HUES6 (cell line): ENCODE measurements around the gene SIGMAR1.
A peak's percentile ranks its signal among the peaks of the same experiment; 100 is the strongest.

Experiments
- H3K27ac ChIP-seq: 2 replicates; pipeline ENCODE4 v1.7.0; 2013; ENCODE audit warnings: low read depth, mild to moderate bottlenecking, low read length, inconsistent platforms
- H3K27me3 ChIP-seq: 2 replicates; pipeline ENCODE4 v1.6.1; 2013; ENCODE audit warnings: low read length; ENCODE audit not compliant: control insufficient read depth, insufficient read depth
- H3K36me3 ChIP-seq: 2 replicates; pipeline ENCODE4 v1.6.1; 2013; ENCODE audit warnings: low read length; ENCODE audit not compliant: control insufficient read depth, insufficient read depth
- H3K4me1 ChIP-seq: 2 replicates; pipeline ENCODE4 v1.6.1; 2013; ENCODE audit warnings: low read length; ENCODE audit not compliant: control insufficient read depth, insufficient read depth
- H3K4me3 ChIP-seq: 2 replicates; pipeline ENCODE4 v1.5.1; 2013; ENCODE audit warnings: low read depth, low read length
- H3K9ac ChIP-seq: one replicate; pipeline ENCODE4 v1.6.1; 2013; ENCODE audit warnings: mild to moderate bottlenecking, low read length
- H3K9me3 ChIP-seq: 2 replicates; pipeline ENCODE4 v1.6.1; 2013; ENCODE audit warnings: low read depth, low read length; ENCODE audit not compliant: control insufficient read depth, insufficient read depth

SIGMAR1 gene

GRCh38 chr9:34669809-34670562, 32.4 kb upstream of the SIGMAR1 start:
- Histone ChIP-seq H3K9me3 (peaks cover 9% of the 10 kb centered on the region; the same call in 1 of the 2 replicates), H3K27ac (no peak overlapping the region), H3K4me1 (no peaks in the 10 kb centered on the region), H3K36me3 (peaks cover 7% of the 10 kb centered on the region), H3K27me3 (no peaks in the 10 kb centered on the region), H3K9ac (no peak overlapping the region), H3K4me3 (no peak overlapping the region)

- H3K4me1 ChIP-seq, result peaks cover 4% of the 10 kb centered on the region; the same call in 1 of the 2 replicates
- peak overlapping the region; percentile 88 for H3K27ac ChIP-seq
- peak overlapping the region; percentile 95 for H3K4me3 ChIP-seq
- peaks cover 9% of the 10 kb centered on the region; the same call in 1 of the 2 replicates for H3K9me3 ChIP-seq
- H3K9ac ChIP-seq, result peak overlapping the region; percentile 80
- H3K27me3 ChIP-seq, result no peaks in the 10 kb centered on the region
- peaks cover 12% of the 10 kb centered on the region for H3K36me3 ChIP-seq
Observed at GRCh38 chr9:34665381-34666250, 28.0 kb upstream of the SIGMAR1 start.

GRCh38 chr9:34665067-34665380, 27.4 kb upstream of the SIGMAR1 start:
- H3K9ac ChIP-seq, result peak overlapping the region; percentile 36
- peaks cover 4% of the 10 kb centered on the region; the same call in 1 of the 2 replicates for H3K4me1 ChIP-seq
- peaks cover 8% of the 10 kb centered on the region; the same call in 1 of the 2 replicates for H3K9me3 ChIP-seq
- no peaks in the 10 kb centered on the region for H3K27me3 ChIP-seq
- no peak overlapping the region for H3K27ac ChIP-seq
- H3K4me3 ChIP-seq, result peak overlapping the region; percentile 82
- H3K36me3 ChIP-seq, result peaks cover 12% of the 10 kb centered on the region

GRCh38 chr9:34664281-34665066, 26.9 kb upstream of the SIGMAR1 start:
- H3K27me3 ChIP-seq, result no peaks in the 10 kb centered on the region
- H3K9ac ChIP-seq, result peak overlapping the region; percentile 36
- peaks cover 4% of the 10 kb centered on the region; the same call in 1 of the 2 replicates for H3K4me1 ChIP-seq
- no peak overlapping the region for H3K27ac ChIP-seq
- H3K9me3 ChIP-seq, result peaks cover 3% of the 10 kb centered on the region; the same call in 1 of the 2 replicates
- peaks cover 12% of the 10 kb centered on the region for H3K36me3 ChIP-seq
- H3K4me3 ChIP-seq, result peak overlapping the region; percentile 82

GRCh38 chr9:34663303-34663605, 25.7 kb upstream of the SIGMAR1 start:
- Histone ChIP-seq H3K9ac (no peak overlapping the region), H3K9me3 (no peaks in the 10 kb centered on the region), H3K4me3 (no peak overlapping the region), H3K27ac (no peak overlapping the region), H3K27me3 (no peaks in the 10 kb centered on the region), H3K4me1 (peaks cover 4% of the 10 kb centered on the region; the same call in 1 of the 2 replicates), H3K36me3 (0 out of 2 replicates have a peak, but pooled peaks cover 7% of the 10 kb centered on the region)

GRCh38 chr9:34662526-34663302, 25.1 kb upstream of the SIGMAR1 start, which contains the start of gene CCL27:
Gene CCL27, minus strand, starts transcription at chr9:34662657. Its CDS starts 24 bp downstream, at chr9:34662633.
- H3K36me3 ChIP-seq, result 0 out of 2 replicates have a peak, but pooled peaks cover 4% of the 10 kb centered on the region
- peaks cover 4% of the 10 kb centered on the region; the same call in 1 of the 2 replicates for H3K4me1 ChIP-seq
- no peak within 1 kb of the TSS for H3K4me3 ChIP-seq
- no peaks in the 10 kb centered on the region for H3K9me3 ChIP-seq
- H3K27ac ChIP-seq, result no peak within 1 kb of the TSS
- no peaks in the 10 kb centered on the region for H3K27me3 ChIP-seq
- H3K9ac ChIP-seq, result no peak within 1 kb of the TSS

- Histone ChIP-seq H3K9ac (no peak overlapping the region), H3K4me1 (peaks cover 4% of the 10 kb centered on the region; the same call in 1 of the 2 replicates), H3K27me3 (no peaks in the 10 kb centered on the region), H3K9me3 (no peaks in the 10 kb centered on the region), H3K27ac (no peak overlapping the region), H3K36me3 (0 out of 2 replicates have a peak, but pooled peaks cover 4% of the 10 kb centered on the region), H3K4me3 (no peak overlapping the region)
Observed at GRCh38 chr9:34659592-34660253, 22.1 kb upstream of the SIGMAR1 start.

- Histone ChIP-seq H3K4me3 (no peak overlapping the region), H3K27me3 (no peaks in the 10 kb centered on the region), H3K36me3 (0 out of 2 replicates have a peak, but pooled peaks cover 4% of the 10 kb centered on the region), H3K4me1 (peaks cover 7% of the 10 kb centered on the region), H3K9me3 (no peaks in the 10 kb centered on the region), H3K9ac (no peak overlapping the region), H3K27ac (no peak overlapping the region)
Observed at GRCh38 chr9:34658461-34658860, 20.9 kb upstream of the SIGMAR1 start.

GRCh38 chr9:34656992-34657391, 19.4 kb upstream of the SIGMAR1 start:
- peaks cover 22% of the 10 kb centered on the region for H3K4me1 ChIP-seq
- no peak overlapping the region for H3K27ac ChIP-seq
- H3K4me3 ChIP-seq, result no peak overlapping the region
- no peaks in the 10 kb centered on the region for H3K27me3 ChIP-seq
- H3K36me3 ChIP-seq, result no peaks in the 10 kb centered on the region
- no peaks in the 10 kb centered on the region for H3K9me3 ChIP-seq
- H3K9ac ChIP-seq, result no peak overlapping the region

- no peak overlapping the region for H3K9ac ChIP-seq
- H3K27me3 ChIP-seq, result no peaks in the 10 kb centered on the region
- H3K27ac ChIP-seq, result no peak overlapping the region
- H3K4me1 ChIP-seq, result peaks cover 30% of the 10 kb centered on the region
- no peak overlapping the region for H3K4me3 ChIP-seq
- no peaks in the 10 kb centered on the region for H3K36me3 ChIP-seq
- H3K9me3 ChIP-seq, result no peaks in the 10 kb centered on the region
Observed at GRCh38 chr9:34655394-34655793, 17.8 kb upstream of the SIGMAR1 start.
